ENCODE results near the gene HSDL1. TPM values are rescaled to one million over a fixed set of nuclear protein-coding genes. Genes with fewer than 3 reads are reported as not detected.

Gene HSDL1
- total RNA-seq, 3 donors from 2014 or later (not counting 1 experiment from before 2014, with no cell fraction given): 11.2 to 15.3 (median 13.5) TPM

- Mint-ChIP-seq H3K27me3 (ENCODE audit: low read depth in 2 of 2) (no peaks in the 10 kb centered on the region), H3K9me3 (no peaks in the 10 kb centered on the region), H3K4me3 (no peak overlapping the region), H3K27ac (no peak overlapping the region), H3K36me3 (peaks cover 6% of the 10 kb centered on the region), H3K4me1 (peaks cover 30 to 44% of the 10 kb centered on the region in 2 donors)
- Histone ChIP-seq H3K4me3 (ENCODE audit: low read length) (no peak overlapping the region), H3K9me3 (ENCODE audit: control insufficient read depth, insufficient read depth, low read length) (no peaks in the 10 kb centered on the region), H3K4me1 (ENCODE audit: control insufficient read depth, insufficient read depth, low read length) (peaks cover 3% of the 10 kb centered on the region), H3K36me3 (ENCODE audit: control insufficient read depth, insufficient read depth, low read length) (peaks cover 15% of the 10 kb centered on the region), H3K27ac (ENCODE audit: low read length) (no peak overlapping the region), H3K27me3 (ENCODE audit: control insufficient read depth, insufficient read depth, low read length) (no peaks in the 10 kb centered on the region)
- no peak for TF ChIP-seq CTCF (IDR thresholded peaks at IDR 0.05)
- DNase-seq: no peak
- no peak for ATAC-seq
- WGBS (ENCODE audit: insufficient coverage): 86% methylated on average over 5 of the region's 5 CpGs
- intact Hi-C loops (cut with micrococcal nuclease): no loop called here
These were observed 41.3 kb downstream of the HSDL1 start for GRCh38 chr16:84103678-84104077.

GRCh38 chr16:84098939-84099338 lies 46.0 kb downstream of the HSDL1 start:
- Mint-ChIP-seq H3K36me3 (peaks cover 14% of the 10 kb centered on the region), H3K4me3 (no peak overlapping the region), H3K9me3 (no peaks in the 10 kb centered on the region), H3K4me1 (peaks cover 6 to 23% of the 10 kb centered on the region in 2 donors), H3K27ac (peak overlapping the region; percentile 26 to 70), H3K27me3 (ENCODE audit: low read depth in 2 of 2) (no peaks in the 10 kb centered on the region)
- Histone ChIP-seq H3K27ac (ENCODE audit: low read length) (no peak overlapping the region), H3K36me3 (ENCODE audit: control insufficient read depth, insufficient read depth, low read length) (peaks cover 49% of the 10 kb centered on the region), H3K27me3 (ENCODE audit: control insufficient read depth, insufficient read depth, low read length) (no peaks in the 10 kb centered on the region), H3K4me3 (ENCODE audit: low read length) (no peak overlapping the region), H3K9me3 (ENCODE audit: control insufficient read depth, insufficient read depth, low read length) (no peaks in the 10 kb centered on the region), H3K4me1 (ENCODE audit: control insufficient read depth, insufficient read depth, low read length) (peaks cover 3% of the 10 kb centered on the region)
- DNase-seq (no peak), ATAC-seq (no peak)
- TF ChIP-seq CTCF (IDR thresholded peaks at IDR 0.05): no peak
- intact Hi-C loops (cut with micrococcal nuclease): no loop called here
- 98% methylated on average over 6 of the region's 7 CpGs for WGBS (ENCODE audit: insufficient coverage)

- no peak overlapping the region for H3K4me3 Mint-ChIP-seq
- H3K27ac Mint-ChIP-seq: no peak overlapping the region
- peaks cover 37% of the 10 kb centered on the region for H3K36me3 Mint-ChIP-seq
- TF ChIP-seq CTCF (IDR thresholded peaks at IDR 0.05): no peak
- Histone ChIP-seq H3K4me3 (ENCODE audit: low read length) (no peak overlapping the region), H3K4me1 (ENCODE audit: control insufficient read depth, insufficient read depth, low read length) (peaks cover 3% of the 10 kb centered on the region), H3K36me3 (ENCODE audit: control insufficient read depth, insufficient read depth, low read length) (peaks cover 67% of the 10 kb centered on the region), H3K9me3 (ENCODE audit: control insufficient read depth, insufficient read depth, low read length) (no peaks in the 10 kb centered on the region), H3K27ac (ENCODE audit: low read length) (no peak overlapping the region), H3K27me3 (ENCODE audit: control insufficient read depth, insufficient read depth, low read length) (no peaks in the 10 kb centered on the region)
- ATAC-seq: no peak
- intact Hi-C loops (cut with micrococcal nuclease): no loop called here
- WGBS (ENCODE audit: insufficient coverage): 87% methylated on average over 4 of the region's 4 CpGs
- no peak for DNase-seq
- H3K9me3 Mint-ChIP-seq: no peaks in the 10 kb centered on the region
- H3K4me1 Mint-ChIP-seq: peaks cover 0 to 12% of the 10 kb centered on the region in 2 donors
- no peaks in the 10 kb centered on the region for H3K27me3 Mint-ChIP-seq (ENCODE audit: low read depth in 2 of 2)
These were observed 48.5 kb downstream of the HSDL1 start for GRCh38 chr16:84096447-84097005.

GRCh38 chr16:84095466-84095865 lies 49.5 kb downstream of the HSDL1 start:
- Mint-ChIP-seq H3K36me3 (peaks cover 40% of the 10 kb centered on the region), H3K4me3 (no peak overlapping the region), H3K27ac (no peak overlapping the region), H3K4me1 (peaks cover 0 to 12% of the 10 kb centered on the region in 2 donors), H3K27me3 (ENCODE audit: low read depth in 2 of 2) (no peaks in the 10 kb centered on the region), H3K9me3 (no peaks in the 10 kb centered on the region)
- Histone ChIP-seq H3K27me3 (ENCODE audit: control insufficient read depth, insufficient read depth, low read length) (no peaks in the 10 kb centered on the region), H3K36me3 (ENCODE audit: control insufficient read depth, insufficient read depth, low read length) (peaks cover 74% of the 10 kb centered on the region), H3K4me3 (ENCODE audit: low read length) (no peak overlapping the region), H3K4me1 (ENCODE audit: control insufficient read depth, insufficient read depth, low read length) (peaks cover 3% of the 10 kb centered on the region), H3K27ac (ENCODE audit: low read length) (no peak overlapping the region), H3K9me3 (ENCODE audit: control insufficient read depth, insufficient read depth, low read length) (no peaks in the 10 kb centered on the region)
- intact Hi-C loops (cut with micrococcal nuclease): no loop called here
- 98% methylated on average over 14 of the region's 14 CpGs for WGBS (ENCODE audit: insufficient coverage)
- no peak for TF ChIP-seq CTCF (IDR thresholded peaks at IDR 0.05)
- no peak for ATAC-seq
- no peak for DNase-seq

All from natural killer cell (primary cell).